ENCODE results near the gene FKRP.

- no peak for TF ChIP-seq HMGXB4 (CRISPR knock-in tag; IDR thresholded peaks at IDR 0.05; ENCODE audit: borderline replicate concordance)
- TF ChIP-seq MAZ (IDR thresholded peaks at IDR 0.05; ENCODE audit: borderline replicate concordance, low read depth, low read length): no peak
- TF ChIP-seq NR3C1 (IDR thresholded peaks at IDR 0.05): no peak
- no peak for TF ChIP-seq EP300 (IDR thresholded peaks at IDR 0.05)
- TF ChIP-seq POLR2A (IDR thresholded peaks at IDR 0.05; ENCODE audit: low read length): no peak
- TF ChIP-seq CTCF (IDR thresholded peaks at IDR 0.05): no peak
- TF ChIP-seq HDAC2 (IDR thresholded peaks at IDR 0.05): no peak
- no peak for TF ChIP-seq USF2 (IDR thresholded peaks at IDR 0.05)
- TF ChIP-seq CHD4 (IDR thresholded peaks at IDR 0.05; ENCODE audit: borderline replicate concordance): no peak
- no peak for TF ChIP-seq REST (IDR thresholded peaks at IDR 0.05)
Observed at GRCh38 chr19:46723471-46723870, 22.4 kb upstream of the FKRP start.

All from A549 (cell line).